ENCODE measurements around the gene KSR1. TPM values are rescaled to one million over a fixed set of nuclear protein-coding genes. Genes with fewer than 3 reads are reported as not detected.

KSR1 gene
- total and polyA plus RNA-seq, 2 experiments from 2014 or later: 7.8 to 53.2 TPM

- no peak for TF ChIP-seq EZH2 (IDR thresholded peaks at IDR 0.05; ENCODE audit: low read depth, unreplicated experiment)
- TF ChIP-seq REST (IDR thresholded peaks at IDR 0.05; ENCODE audit: unreplicated experiment): no peak
- no peak for TF ChIP-seq NANOG (IDR thresholded peaks at IDR 0.05; ENCODE audit: borderline replicate concordance)
- no peak for TF ChIP-seq ZNF462 (CRISPR knock-in tag; IDR thresholded peaks at IDR 0.05)
- TF ChIP-seq ZNF114 (CRISPR knock-in tag; IDR thresholded peaks at IDR 0.05): no peak
- TF ChIP-seq CTCF (conservative IDR thresholded peaks at IDR 0.05; ENCODE audit: low read depth in 2 of 2): no peak
- no peak for TF ChIP-seq CREB1 (CRISPR knock-in tag; IDR thresholded peaks at IDR 0.05; ENCODE audit: low read depth)
- Histone ChIP-seq H3F3A (replicated peaks; ENCODE audit: low read depth) (peaks cover 4% of the 10 kb centered on the region; the same call in 1 of the 2 replicates), H3K27ac (ENCODE audit: low read depth) (0 out of 2 replicates have a peak overlapping the region, but pooled peaks have one; percentile 57), H3K4me2 (peak overlapping the region; percentile 49), H4K20me1 (replicated peaks; ENCODE audit: insufficient read depth) (peaks cover 6% of the 10 kb centered on the region; the same call in 1 of the 2 replicates), H3K4me3 (no peak overlapping the region), H3K9me2 (ENCODE audit: insufficient read depth) (peaks cover 2% of the 10 kb centered on the region), H3K79me2 (replicated peaks; ENCODE audit: insufficient read depth) (peaks cover 94% of the 10 kb centered on the region), H3K36me3 (ENCODE audit: insufficient read depth) (no peaks in the 10 kb centered on the region), H3K27me3 (ENCODE audit: insufficient read depth) (no peaks in the 10 kb centered on the region), H3K4me1 (ENCODE audit: insufficient read depth) (peaks cover 65% of the 10 kb centered on the region), H2AFZ (no peak overlapping the region)
- DNase-seq (ENCODE audit: low spot score) (no peak), ATAC-seq (peak; percentile 46)
- Mint-ChIP-seq H3K36me3 (ENCODE audit: low read depth) (no peaks in the 10 kb centered on the region), H3K9me3 (no peaks in the 10 kb centered on the region; the same call in 2 of the 3 replicates), H3K27ac (peak overlapping the region; percentile 69; the same call in 1 of the 2 replicates), H3K4me3 (no peak overlapping the region), H3K4me1 (peaks cover 66% of the 10 kb centered on the region), H3K27me3 (ENCODE audit: insufficient read depth, low read depth, poor library complexity) (peaks cover 10% of the 10 kb centered on the region)
Observed at GRCh38 chr17:27519550-27519949, 63.3 kb downstream of the KSR1 start.
